Superior temporal gyrus (tissue), 1 donor: ENCODE results near the gene BASP1.
A peak's percentile ranks its signal among the peaks of the same experiment; 100 is the strongest.

Experiments used
- DNase-seq: peaks from one replicate; pipeline ENCODE4 v3.0.0-alpha.2; 2016; ENCODE audit errors: extremely low spot score

BASP1 gene

GRCh38 chr5:17217493-17218352 lies at the start of gene BASP1:
Gene BASP1 (plus strand): TSS chr5:17217631. CDS start chr5:17275217, 57,586 bp downstream.
- peak; percentile 28 for DNase-seq

- no peak for DNase-seq
These were observed 47.9 kb upstream of the BASP1 start for GRCh38 chr5:17169507-17169906.

GRCh38 chr5:17172791-17173190 lies 44.6 kb upstream of the BASP1 start:
- DNase-seq = no peak

- DNase-seq = no peak
These were observed 42.5 kb upstream of the BASP1 start for GRCh38 chr5:17174965-17175364.

- no peak for DNase-seq
These were observed 39.7 kb upstream of the BASP1 start for GRCh38 chr5:17177501-17178372.

- DNase-seq = no peak
These were observed 39.1 kb upstream of the BASP1 start for GRCh38 chr5:17178373-17178675.

- no peak for DNase-seq
These were observed 37.0 kb upstream of the BASP1 start for GRCh38 chr5:17180330-17180843.

- no peak for DNase-seq
These were observed 36.3 kb upstream of the BASP1 start for GRCh38 chr5:17180864-17181723.

GRCh38 chr5:17182494-17182893 lies 34.9 kb upstream of the BASP1 start:
- DNase-seq = no peak

- no peak for DNase-seq
These were observed 34.5 kb upstream of the BASP1 start for GRCh38 chr5:17182981-17183380.

GRCh38 chr5:17183831-17184230 lies 33.6 kb upstream of the BASP1 start:
- DNase-seq = no peak

GRCh38 chr5:17184588-17184987 lies 32.8 kb upstream of the BASP1 start:
- no peak for DNase-seq

GRCh38 chr5:17185349-17185748 lies 32.1 kb upstream of the BASP1 start:
- DNase-seq = no peak

GRCh38 chr5:17185773-17186172 lies 31.7 kb upstream of the BASP1 start:
- DNase-seq = no peak

- no peak for DNase-seq
These were observed 31.2 kb upstream of the BASP1 start for GRCh38 chr5:17186256-17186655.

- no peak for DNase-seq
These were observed 30.2 kb upstream of the BASP1 start for GRCh38 chr5:17187011-17187785.

- DNase-seq = no peak
These were observed 29.7 kb upstream of the BASP1 start for GRCh38 chr5:17187786-17188170.

- peak; percentile 87 for DNase-seq
These were observed 27.9 kb upstream of the BASP1 start for GRCh38 chr5:17189381-17190036.

- DNase-seq = peak; percentile 86
These were observed 27.1 kb upstream of the BASP1 start for GRCh38 chr5:17190242-17190778.

GRCh38 chr5:17190799-17191391 lies 26.5 kb upstream of the BASP1 start:
- DNase-seq = no peak
